Uterus (tissue), 2 donors: Measurements from ENCODE around the gene MAP1LC3B2.

Source experiments
- CTCF ChIP-seq, 4 experiments: fragments of 200-600 bp in 2 of 4; fragments of 450-650 bp in 2 of 4; sonication (generic) in 2 of 4; IDR thresholded peaks; one replicate each; pipeline ENCODE4 v1.5.1; 2016 to 2019; ENCODE audit warnings: antibody characterized with exemption in 4 of 4, mild to moderate bottlenecking in 2 of 4, moderate library complexity in 1 of 4
- POLR2A ChIP-seq, 2 donors: fragments of 450-650 bp; IDR thresholded peaks; one replicate each; pipeline ENCODE4 v1.6.1; 2016; ENCODE audit warnings: antibody characterized with exemption in 2 of 2, mild to moderate bottlenecking in 1 of 2, moderate library complexity in 1 of 2

- TF ChIP-seq CTCF (IDR thresholded peaks at IDR 0.05) (no peak), POLR2A (IDR thresholded peaks at IDR 0.05) (no peak)
Measured at GRCh38 chr12:116615141-116615861, 56.1 kb downstream of the MAP1LC3B2 start.
